Stimulated activated CD8-positive, alpha-beta memory T cell treated with anti-CD3 and anti-CD28 coated beads, Interleukin-12 subunit alpha, Interleukin-12 subunit beta, amount 100 ng/mL, for 4 hours (primary cell): ENCODE data around the gene CCT8L2.
"Not testable (repeated sequence)": the region's sequence is repeated elsewhere in the genome, so short reads cannot be mapped to it uniquely, and the experiment has no call there.

Experiments used
- DNase-seq: peaks from one replicate; pipeline ENCODE4 v3.0.0-alpha.2; 2020; ENCODE audit warnings: low read depth

Gene CCT8L2

DNA sequence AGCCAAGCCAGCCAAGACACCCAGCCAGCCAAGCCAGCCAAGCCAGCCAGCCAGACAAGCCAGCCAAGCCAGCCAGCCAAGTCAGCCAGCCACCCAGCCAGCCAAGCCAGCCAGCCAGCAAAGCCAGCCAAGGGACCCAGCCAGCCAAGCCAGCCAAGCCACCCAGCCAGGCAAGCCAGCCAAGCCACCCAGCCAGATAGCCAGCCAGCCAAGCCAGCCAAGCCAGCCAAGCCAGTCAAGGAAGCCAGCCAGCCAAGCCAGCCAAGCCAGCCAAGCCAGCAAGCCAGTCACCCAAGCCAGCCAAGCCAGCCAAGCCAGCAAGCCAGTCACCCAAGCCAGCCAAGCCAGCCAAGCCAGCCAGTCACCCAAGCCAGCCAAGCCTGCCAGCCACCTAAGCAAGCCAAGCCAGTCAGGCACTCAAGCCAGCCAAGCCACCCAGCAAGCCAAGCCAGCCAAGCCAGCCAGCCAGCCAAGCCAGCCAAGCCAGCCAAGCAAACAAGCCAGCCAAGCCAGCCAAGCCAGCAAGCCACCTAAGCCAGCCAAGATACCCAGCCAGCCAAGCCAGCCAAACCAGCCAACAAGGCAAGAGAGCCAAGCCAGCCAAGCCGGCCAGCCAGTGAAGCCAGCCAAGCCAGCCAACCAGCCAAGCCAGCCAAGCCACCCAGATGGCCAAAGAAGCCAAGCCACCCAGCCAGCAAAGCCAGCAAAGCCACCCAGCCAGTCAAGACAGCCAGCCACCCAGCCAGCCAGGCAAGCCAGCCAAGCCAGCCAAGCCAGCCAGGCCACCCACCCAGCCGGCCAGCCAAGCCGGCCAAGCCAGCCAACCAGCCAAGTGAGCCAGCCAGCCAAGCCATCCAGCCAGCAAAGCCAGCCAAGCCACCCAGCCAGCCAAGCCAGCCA is 33.3 kb downstream of the CCT8L2 start:
- DNase-seq = no peak

DNA sequence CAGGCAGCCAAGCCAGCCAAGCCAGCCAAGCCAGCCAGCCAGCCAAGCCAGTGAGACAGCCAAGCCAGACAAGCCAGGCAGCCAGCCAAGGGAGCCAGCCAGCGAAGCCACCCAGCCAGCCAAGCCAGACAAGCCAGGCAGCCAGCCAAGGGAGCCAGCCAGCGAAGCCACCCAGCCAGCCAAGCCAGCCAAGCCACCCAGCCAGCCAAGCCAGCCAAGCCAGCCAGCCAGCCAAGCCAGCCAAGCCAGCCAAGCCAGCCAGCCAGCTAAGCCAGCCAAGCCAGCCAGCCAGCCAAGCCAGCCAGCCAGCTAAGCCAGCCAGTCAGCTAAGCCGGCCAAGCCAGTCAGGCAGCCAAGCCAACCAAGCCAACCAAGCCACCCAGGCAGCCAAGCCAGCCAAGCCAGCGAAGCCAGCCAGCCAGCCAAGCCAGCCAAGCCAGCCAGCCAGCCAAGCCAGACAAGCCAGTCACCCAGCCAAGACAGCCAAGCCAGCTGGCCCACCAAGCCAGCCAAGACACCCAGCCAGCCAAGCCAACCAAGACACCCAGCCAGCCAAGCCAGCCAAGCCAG is 34.1 kb downstream of the CCT8L2 start:
- DNase-seq = not testable (repeated sequence)

DNA sequence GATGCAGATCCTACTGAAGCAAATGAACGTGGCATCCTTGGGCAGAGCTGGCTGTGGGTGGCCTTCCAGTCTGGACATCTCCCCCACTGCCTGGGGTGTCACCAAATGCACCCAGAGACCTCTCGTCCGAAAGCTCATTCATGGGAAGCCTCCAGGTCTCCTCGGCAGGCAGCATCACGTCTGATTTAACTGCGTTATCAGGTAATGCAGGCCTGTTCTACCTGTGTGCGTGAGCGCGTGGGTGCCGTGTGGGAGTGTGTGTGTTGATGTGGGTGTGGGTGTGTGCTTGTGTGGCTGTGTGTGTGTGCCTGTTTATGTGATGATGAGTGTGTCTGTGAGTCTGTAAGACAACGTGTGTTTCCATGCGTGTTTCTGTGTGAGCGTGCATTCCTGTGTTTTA is 35.1 kb downstream of the CCT8L2 start:
- DNase-seq = not testable (repeated sequence)

- not testable (repeated sequence) for DNase-seq
Observed at GRCh38 chr22:16555077-16555994, 37.3 kb downstream of the CCT8L2 start.

DNA sequence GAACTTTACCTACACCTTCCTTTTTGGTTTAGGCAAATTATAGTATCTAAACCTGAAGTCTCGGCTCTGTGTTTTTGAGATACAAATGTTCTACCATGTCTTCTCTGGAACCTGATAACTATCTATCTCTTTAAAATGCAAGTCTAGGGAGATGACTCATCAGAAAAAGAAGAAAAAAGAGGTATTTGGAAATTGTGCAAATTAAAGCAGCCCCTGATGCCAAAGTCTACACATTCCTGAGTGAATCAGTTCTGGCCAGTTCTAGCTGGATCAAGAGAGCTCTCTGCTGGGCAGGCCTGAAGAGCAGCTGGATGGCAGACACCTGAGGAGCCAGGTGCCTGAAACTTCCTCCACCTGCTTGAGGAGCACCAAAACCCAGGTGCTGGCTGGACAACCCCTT is 49.3 kb downstream of the CCT8L2 start:
- not testable (repeated sequence) for DNase-seq
